HG03064 (cell line): Measurements from ENCODE around the gene ALG12.

Experiments
- ATAC-seq: cut with Tn5 transposase; IDR thresholded peaks from one replicate; pipeline ENCODE4 v1.9.1; 2021; ENCODE audit warnings: low read depth; ENCODE audit not compliant: unreplicated experiment

The ALG12 gene

DNA sequence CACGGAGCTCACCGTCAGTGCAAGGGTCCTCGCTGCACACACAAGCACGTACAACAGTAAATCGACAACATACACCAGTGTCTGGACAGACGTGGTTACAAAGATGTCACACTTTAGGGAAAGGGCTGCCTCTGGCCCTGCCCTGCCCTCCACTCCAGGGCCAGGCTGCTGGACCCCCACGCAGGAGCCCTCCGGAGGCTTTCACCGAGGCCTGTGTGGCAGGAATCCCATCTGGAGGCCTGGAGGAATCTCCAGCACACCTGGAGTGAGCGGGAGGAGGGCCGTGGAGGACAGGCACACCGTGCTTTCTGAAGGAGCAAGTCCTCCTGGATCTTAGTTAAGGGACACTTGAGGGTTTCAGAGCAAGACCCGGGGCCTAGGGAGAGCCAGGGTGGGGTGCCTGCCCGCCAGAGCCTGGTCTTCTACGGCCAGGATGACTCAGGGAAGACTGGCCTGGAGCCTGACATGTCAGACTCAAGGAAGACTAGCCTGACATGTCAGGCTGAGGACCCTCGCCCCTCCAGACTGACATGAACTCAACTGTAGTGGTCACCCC lies 40.2 kb upstream of the ALG12 start:
- no peak for ATAC-seq

DNA sequence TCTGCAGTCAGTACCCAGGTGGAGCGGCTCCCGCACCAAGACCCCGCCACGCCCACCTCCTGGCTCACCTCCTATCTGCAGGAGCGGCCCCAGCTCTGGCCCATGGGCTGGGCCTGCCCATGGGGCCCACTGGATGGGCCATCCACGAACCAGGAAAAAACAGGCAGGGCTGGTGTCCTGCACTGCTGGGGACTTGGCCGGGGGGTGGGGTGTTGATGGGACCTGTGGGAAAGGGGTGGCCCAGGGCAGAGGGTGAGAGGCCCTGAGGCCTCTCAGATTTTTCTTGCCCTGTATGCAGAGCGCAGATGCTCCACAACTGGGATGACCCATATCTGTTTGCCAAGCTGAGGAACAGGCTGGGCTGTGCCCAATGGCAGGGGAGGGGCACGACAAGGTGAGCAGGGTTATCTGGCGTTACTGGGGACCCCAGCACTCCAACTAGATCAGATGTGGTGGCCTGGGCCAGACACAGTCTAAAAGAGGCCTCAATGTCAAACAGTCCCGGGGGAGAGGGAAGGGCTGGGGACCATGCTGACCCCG lies 39.7 kb upstream of the ALG12 start:
- ATAC-seq: no peak

DNA sequence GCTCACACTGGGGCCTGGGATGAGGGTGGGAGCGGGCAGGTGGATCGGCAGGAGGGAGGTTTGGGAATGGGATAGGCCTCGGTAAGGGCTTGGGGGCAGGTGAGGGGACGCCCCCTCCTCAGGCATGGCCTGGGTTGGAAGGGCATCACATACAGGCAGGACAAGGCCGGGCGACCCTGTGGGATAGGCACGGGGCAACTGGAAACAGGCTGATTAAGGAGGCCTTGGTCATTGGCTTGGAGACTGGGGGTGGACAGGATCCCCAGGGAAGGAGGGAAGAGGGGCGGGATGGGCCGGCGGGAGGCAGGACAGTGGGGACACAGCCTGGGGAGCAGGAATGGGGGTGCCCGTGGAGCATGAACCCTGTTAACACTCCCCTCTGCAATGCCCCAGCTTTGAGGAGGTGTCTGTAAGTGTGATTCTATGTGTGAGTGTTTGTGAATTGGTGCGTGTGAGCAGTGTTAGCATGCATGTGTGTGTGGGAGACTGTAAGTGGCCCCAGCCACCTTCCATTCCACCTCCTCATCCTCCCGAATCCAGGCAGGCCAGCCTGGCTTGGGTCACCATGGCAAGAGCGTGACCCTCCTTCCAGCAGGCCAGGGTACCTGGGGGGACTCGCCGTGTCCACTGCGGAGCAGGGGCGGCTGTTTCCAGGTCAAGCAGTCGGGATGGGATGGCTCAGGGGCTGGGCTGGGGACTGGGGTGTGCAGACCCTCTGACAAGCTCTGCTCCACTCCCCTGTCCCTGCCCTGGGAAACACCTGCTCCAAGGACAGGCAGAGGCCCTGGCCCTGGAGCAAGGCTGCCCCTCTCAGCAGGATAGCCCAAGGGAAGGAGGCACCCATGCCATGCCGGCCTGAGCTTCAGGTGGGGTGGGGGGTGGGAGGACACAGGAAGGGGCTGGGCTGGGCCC lies 38.9 kb upstream of the ALG12 start:
- no peak for ATAC-seq

DNA sequence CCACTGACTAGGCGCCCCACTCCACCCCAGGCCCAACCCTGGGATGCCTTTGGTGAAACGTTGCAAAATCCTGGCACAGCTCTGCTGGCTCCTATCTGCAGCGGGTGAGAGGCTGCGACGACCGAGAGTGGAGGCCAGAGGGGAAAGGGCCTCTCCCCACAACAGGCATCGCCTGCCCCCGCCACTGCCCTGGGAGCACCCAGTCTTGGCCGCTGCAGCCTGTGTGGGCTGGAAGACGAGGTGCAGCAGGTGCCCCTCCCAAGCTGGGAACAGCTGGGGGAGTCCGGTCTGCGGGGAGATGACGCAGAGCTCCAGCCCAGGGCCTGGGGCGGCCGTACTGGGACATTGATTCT lies 38.2 kb upstream of the ALG12 start:
- ATAC-seq: no peak

DNA sequence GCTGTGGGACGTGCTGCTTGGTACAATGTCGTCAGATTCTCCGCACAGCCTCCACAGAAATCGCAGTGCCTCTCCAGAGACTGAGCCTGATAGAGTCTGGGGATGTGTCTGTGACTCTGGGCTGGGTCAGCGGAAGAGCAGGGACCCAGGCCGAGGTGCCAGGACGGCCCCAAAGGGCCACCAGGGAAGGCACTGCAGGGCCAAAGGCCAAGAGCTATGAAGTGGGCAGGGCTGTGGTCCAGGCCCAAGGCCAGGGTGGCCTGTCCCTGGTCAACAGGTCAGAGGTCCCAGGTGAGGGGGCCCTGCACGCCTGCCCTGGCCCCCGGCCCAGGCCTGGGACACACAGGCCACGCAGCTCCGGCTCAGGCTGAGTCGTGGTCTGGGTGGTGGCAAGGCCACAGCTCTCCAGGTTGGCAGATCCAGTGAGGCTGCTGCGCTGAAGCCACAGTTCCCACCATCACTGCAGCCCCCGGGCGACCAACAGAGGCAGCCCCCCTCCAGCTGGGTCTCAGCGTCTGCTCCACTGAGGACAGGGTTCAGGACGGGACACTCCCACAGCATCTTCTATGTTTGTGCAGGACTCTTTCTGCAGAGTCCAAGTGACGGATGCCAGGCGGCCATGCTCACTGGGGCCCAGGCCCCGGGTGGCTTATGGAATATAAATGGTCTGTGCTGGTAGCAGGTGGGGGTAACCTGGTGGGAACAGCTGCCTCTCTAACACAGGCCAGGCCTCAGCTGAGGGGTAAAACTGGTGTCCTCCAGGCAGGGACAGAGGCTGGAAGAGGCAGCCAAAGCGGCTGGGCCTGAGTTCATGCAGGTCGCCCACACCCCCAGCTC lies 37.6 kb upstream of the ALG12 start:
- no peak for ATAC-seq

DNA sequence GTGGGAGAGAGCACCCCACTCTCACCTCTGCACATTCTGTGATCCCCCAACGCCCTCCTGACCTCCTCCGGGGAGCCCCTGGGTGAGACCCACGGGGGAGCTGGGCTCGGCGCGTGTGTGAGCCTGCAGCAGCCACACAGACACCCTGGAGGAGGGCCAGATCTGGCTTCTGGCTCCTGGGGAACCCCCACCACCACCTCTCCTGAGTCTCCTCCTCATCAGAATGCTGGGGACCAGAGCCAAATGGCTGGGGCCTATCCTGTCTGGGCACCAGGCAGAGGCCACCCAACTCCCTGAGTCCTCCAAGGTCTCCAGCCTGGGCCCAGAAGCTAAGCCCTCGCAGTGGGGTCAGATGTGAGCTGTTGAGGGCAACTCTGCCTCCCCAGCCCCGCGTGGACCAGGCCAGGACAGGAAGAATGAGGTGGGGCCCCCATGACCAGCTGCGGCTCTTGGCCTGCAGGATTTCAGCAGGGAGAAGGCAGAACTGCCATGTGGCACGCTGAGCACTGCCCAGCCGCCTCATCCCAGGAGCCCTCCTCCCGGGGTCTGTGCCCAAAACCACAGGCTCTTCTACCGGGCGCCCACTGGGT lies 36.8 kb upstream of the ALG12 start:
- no peak for ATAC-seq

DNA sequence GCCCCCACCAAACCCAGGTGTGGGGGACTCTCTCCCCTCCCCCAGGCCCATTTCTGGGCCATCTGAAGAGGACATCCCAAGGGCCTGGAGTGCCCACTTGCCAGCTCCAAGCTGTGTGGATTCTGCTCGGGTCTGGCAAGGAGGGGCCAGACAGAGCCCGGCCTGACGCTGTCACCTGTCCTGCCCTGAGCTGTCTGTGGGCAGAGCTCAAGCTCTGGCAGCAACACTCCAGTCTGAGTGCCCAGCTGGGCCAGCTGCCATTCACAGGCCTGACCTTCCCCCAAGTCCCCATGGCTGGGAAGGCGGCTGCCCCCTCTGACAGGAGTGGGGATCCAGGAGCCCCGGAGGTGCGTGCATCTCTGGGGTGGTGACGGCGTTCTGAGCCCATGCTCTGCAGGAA lies 36.1 kb upstream of the ALG12 start:
- ATAC-seq: no peak

DNA sequence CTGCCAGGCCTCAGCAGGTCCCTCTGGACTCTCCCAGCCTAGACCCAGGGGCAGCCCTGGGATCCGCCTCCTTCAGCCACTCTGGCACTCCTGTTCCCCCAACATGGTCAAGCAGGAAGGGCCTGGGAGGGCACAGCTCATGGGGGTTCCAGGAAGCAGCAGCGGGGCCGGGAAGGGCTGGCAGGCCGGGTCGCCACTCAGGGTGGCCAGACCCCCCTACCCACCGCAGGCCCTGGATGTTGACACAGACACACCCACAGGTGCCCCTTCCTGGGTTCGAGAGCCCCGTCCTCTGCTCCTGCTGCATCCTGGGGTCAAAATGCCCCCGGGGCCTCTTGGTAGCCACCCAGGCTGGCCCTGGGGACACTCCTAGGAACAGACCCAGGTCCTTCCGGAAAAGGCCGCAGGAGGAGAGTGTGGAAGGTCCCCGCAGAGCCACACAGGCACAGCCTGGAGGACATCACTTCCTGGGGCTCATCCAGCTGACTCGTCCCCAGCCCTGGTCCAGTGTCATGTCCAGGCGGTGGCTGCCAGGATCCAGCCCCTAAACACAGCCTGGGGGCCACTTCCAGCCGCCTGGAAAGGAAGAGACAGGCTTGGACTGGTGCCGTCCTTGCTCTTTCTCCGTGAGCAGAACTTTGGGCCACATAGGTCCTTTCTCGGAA lies 35.6 kb upstream of the ALG12 start:
- no peak for ATAC-seq

DNA sequence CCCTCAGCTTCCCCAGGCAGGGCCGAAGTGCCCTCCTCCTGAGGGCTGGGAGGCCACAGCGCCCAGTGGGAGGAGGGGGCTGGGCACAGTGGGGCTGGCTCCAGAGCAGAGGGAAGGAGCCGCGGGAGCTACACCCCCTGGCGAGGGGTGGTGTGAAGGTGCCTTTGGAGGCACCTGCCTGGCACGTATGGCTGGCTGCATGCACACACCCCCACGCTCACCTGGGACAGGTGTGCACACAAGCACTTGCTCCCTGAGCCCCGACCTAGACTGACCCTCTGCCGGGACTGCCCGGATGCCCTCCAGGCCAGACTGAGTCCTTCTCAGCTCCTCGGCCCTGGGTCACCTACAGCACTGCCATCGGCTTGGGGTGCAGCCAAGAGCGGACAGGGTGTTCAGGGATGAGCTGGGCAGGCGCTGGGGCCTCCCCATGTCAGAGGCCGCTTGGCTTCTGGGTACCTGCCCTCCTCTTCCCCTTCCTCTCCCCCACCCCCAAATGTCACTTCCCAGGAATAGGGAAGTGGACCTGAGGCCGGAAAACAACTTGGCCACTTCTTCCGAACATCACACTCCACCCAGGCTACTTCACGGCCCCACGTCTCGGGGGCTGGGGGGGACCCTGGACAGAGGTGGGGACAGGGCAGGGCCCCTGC lies 34.9 kb upstream of the ALG12 start:
- ATAC-seq: no peak

DNA sequence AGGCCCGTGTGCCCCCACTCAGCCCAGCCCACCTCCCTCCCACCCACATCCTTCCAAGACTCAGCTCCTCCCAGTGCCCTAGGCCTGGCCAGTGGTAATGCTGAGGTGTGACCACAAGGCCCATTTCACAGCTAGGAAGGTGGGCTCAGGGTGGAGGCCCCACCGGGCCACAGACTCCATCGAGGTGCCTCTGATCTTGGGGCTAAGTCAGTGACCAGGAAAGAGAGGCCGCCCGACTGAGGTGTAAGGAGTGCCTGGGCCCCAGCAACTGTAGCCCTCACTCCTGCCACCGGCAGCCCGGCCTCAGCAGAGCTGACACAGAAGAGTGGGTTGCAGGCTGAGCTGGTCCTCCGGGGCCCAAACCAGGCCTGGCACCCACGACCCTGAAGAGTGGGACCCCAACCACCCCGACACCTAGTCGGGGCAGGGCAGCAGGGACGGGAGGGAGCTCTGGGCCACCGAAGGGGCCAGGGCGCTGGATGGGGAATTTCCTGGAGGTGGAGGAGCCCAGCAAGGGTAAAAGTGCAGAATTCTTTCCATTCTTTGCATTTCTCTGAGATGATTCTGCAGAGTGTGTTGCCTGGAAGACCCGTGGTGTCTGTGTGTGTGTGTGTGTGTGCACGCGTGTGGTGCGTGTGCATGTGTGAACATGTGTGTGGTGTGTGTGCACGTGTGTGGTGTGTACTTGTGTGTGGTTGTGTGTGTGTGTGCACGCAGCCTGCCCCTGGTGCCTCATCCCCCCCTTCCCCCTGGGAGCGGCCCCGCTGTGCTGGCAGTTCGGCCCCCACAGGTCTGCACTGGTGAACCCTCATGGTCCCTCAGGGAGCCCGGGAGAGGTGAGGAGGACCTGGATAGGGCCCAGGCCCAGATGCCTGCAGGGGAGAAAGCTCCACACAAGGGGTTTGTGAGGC lies 34.0 kb upstream of the ALG12 start:
- no peak for ATAC-seq

DNA sequence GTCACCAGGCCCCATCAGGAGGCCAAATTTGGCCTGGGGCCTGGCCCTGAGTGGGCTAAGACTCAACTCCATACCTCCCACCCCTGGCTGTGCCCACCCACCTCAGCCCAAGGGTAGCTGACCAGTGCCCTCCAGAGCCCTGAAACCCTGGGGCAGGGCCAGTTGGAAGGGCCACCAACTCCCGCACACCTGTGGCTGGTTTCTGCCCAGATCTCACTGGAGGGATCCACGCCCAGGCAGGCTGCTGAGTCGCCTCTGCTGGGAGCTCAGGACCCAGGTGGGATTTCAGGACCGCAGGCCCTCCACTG lies 33.4 kb upstream of the ALG12 start:
- no peak for ATAC-seq

DNA sequence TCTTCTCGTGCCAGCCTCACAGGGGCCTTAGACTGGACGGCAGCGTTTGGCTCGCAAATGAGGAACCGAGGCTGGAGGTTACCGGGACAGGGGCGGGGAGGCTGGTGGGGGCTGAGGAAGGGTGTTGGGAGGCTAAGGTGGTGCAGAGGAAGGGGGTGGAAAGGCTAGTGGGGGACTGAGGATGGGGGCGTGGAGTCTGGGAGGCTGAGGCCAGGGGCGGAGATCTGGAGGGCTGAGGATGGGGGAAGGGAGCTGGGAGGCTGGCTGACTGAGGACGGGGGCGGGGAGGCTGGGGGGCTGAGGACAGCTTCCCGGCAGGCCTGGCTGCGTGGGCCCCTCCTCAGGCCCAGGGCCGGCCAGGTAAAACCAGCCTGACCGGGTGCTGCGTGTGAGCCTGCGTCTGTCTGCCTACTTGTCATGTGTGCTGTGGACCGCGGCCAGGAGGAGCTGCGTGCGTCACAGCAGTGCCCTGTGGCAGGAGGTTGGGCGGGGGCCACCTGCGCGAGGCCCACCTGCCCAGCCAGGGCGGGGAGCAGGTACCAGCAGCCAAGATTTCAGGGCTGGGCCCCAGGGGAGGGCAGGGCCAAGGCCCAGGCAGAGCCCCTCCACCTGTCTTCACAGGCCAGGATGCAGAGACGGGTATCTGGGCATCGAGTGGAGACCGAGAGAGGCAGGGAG lies 32.9 kb upstream of the ALG12 start:
- ATAC-seq: no peak

DNA sequence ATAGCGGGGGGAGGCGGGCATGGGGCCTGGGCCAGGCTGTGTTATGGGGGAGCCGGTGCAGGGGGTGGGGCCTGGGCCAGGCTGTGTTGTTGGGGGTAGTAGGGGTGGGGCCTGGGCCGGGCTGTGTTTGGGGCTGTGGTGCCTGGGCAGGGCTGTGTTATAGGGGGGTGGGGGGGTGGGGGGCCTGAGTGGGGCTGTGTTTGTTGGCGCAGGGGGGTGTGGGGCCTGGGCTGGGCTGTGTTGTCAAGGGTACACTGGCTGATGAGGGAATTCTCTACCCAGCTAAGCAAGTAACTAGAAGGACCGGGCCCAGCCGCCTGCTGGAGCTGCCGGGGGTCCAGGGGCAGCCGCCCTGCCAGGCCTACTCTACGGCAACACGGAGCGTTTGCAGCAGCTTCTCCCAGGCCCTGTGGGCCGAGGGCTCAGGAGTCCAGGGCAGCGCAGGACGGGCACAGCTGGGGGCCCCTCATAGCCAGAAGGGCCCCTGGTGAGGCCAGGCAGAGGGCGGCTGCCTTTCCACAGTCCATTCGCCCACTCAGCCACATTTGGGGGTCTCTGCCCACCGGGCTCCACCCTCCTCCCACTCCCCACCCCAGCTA lies 32.3 kb upstream of the ALG12 start:
- no peak for ATAC-seq

DNA sequence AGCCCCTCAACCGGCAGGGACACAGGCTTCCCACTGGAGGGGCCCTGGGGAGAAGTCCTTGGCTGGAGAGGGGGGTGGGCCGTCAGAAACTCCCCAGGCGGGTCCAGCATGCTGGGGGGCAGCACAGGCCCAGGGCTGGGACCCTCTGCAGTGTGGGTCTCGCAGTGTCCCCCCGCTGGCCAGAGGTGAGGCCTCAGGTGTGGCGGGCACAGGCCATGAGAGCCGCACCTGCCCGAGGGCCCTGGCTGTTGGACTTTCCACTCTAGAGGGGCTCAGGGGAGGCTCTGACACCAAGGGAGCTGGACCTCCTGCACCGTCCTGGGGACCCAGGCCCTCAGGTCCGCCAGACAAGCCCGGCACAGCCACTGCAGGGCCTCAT lies 31.7 kb upstream of the ALG12 start:
- ATAC-seq: no peak

DNA sequence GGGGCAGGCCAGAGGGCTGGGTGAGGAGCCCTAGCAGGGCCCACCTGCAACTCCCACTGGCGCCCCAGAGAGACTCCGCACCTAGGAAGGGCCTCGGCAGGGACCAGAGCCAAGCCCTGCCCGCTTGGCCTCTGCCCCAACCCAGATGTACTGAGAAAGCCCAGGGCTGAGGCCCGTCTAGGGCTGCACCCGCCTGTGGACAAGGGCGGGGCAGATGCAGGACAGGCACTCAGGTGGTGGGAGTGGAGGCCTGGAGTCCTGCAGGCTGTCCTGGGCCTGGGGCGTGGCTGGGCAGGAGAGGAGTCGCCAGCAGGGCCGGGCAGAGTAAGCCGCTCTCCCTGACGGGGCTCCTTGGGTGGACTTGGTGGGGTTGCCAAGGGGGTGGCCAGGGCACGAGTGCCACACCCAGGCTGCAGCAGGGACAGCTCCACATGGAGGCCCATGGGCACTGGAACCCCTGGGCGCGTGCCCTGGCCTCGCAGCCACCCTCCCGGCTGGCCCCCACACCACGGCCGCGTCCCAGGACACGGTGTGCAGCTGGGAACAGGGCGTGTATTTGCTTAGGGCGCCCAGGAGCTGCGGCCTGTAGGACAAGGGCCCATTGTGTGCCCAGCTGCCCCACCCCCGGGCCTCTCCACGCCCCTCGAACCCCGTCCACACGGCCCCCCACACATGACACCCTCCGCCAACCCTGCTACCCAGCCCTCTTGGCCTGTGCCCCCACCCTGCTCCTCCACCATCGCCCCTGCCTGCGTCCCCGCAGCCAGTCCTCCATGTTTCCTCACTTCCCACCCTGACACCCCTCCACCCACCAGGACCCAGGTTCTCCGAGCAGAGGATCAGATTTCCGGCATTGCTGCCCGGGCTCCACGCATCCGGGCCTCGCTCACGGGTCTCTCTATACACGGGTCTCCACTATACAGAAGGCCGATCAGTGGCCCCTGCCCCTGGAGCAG lies 31.0 kb upstream of the ALG12 start:
- ATAC-seq: no peak

DNA sequence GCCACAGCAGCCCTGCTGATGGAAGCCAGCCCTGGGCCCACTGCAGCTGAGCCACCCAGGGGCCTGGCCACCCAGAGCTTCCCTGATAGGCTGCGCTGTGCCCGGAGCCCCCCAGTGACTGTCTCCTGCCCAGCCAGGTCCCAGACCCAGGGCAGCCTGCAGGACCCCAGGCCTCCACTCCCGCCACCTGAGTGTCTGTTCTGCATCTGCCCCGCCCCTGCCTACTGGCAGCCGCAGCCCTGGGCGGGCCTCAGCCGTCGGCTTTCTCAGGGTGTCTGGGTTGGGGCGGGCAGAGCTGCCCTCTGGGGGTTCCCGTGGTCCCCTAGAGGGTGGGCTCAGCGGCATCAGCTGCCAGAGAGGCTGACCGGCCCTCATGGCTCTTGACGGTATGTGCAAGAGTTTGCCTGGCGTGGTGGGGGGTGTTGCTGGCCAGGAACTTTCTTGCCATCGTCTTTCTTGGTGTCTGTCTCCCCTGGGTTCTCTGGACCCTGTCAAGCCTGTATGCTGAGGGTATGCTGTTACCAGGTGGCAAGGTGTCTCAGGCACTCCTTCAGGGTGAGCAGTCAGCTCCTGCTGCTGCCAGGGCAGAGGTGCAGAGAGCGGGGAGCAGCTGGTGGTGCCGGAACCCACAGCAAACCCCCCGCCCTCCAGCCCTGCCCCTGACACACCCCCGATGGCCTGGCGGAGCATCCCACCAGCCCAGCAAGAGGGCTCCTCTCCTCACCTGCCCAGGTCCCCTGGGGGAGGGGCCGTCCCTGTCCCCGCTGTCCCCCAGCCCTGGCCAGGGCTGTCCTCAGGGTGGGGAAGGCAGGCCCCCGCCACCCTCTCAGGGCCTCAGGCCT lies 30.1 kb upstream of the ALG12 start:
- no peak for ATAC-seq
